AG09309 (cell line): ENCODE data around the gene PBX4.

Experiments
- DNase-seq: peaks from one replicate; pipeline ENCODE4 v3.0.0-alpha.2; 2010; ENCODE audit warnings: low read depth
- H3K4me3 ChIP-seq: 2 replicates; pipeline ENCODE4 v1.5.1; 2011; ENCODE audit warnings: mild to moderate bottlenecking, low read depth, low read length, moderate library complexity; ENCODE audit not compliant: control insufficient read depth
- TF ChIP-seq, protein P1 (sequence below): IDR thresholded peaks from 2 replicates; pipeline ENCODE4 v1.5.1; 2011; ENCODE audit warnings: mild to moderate bottlenecking, low read depth, low read length, inconsistent platforms; ENCODE audit not compliant: insufficient read depth, control insufficient read depth; ENCODE audit errors: missing control alignments

Gene PBX4

GRCh38 chr19:19534556-19535265 lies 83.8 kb downstream of the PBX4 start:
- DNase-seq, result no peak
- TF ChIP-seq, protein P1, sequence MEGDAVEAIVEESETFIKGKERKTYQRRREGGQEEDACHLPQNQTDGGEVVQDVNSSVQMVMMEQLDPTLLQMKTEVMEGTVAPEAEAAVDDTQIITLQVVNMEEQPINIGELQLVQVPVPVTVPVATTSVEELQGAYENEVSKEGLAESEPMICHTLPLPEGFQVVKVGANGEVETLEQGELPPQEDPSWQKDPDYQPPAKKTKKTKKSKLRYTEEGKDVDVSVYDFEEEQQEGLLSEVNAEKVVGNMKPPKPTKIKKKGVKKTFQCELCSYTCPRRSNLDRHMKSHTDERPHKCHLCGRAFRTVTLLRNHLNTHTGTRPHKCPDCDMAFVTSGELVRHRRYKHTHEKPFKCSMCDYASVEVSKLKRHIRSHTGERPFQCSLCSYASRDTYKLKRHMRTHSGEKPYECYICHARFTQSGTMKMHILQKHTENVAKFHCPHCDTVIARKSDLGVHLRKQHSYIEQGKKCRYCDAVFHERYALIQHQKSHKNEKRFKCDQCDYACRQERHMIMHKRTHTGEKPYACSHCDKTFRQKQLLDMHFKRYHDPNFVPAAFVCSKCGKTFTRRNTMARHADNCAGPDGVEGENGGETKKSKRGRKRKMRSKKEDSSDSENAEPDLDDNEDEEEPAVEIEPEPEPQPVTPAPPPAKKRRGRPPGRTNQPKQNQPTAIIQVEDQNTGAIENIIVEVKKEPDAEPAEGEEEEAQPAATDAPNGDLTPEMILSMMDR, result no peak
- no peak overlapping the region for H3K4me3 ChIP-seq

DNA sequence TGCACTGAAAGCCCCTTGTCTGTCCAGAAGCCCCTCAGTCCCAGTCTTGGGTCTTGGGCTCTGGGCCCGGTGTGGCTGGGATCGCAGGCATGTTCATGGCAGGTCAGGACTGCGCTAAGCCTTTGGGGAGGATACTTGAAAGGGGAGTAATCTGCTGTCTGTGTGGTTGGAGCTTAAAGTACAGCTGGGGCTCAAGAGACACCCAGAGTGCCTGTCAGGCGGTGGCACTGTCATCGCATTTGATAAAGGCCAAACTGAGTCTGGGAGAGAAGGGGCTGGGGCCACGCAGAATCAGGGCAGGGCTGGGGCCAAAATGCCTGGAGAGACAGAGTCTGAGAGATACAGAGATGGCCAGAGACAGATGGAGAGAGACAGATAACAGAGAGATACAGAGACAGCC lies 84.6 kb downstream of the PBX4 start:
- DNase-seq, result no peak
- H3K4me3 ChIP-seq, result no peak overlapping the region
- TF ChIP-seq, protein P1, result no peak

GRCh38 chr19:19532806-19533701 lies 85.4 kb downstream of the PBX4 start:
- TF ChIP-seq, protein P1, result no peak
- DNase-seq, result no peak
- H3K4me3 ChIP-seq, result no peak overlapping the region

GRCh38 chr19:19531951-19532805 lies 86.3 kb downstream of the PBX4 start:
- no peak overlapping the region for H3K4me3 ChIP-seq
- TF ChIP-seq, protein P1, result peak; percentile 99
- DNase-seq, result no peak

DNA sequence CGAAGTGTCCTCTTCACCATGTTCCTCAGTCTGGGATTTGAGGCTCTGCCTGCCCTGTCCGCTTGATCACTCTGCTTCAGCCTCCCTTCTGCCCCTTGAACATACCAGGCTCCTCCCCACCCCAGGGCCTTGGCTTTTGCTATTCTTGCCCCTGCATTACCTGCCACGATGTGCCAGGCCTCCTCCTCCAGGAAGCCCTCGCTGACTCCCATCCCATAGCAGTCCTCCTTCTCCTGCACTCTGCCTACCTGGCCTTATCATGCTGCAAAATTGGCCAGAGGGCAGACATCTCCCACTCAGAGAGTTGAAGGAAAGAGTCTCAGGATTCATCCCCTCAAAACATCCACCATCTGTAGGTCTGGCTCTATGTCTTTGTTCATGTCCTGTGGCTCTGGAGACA lies 87.6 kb downstream of the PBX4 start:
- TF ChIP-seq, protein P1, result no peak
- no peak for DNase-seq
- H3K4me3 ChIP-seq, result no peak overlapping the region

- no peak overlapping the region for H3K4me3 ChIP-seq
- DNase-seq, result no peak
- TF ChIP-seq, protein P1, result no peak
Measured at GRCh38 chr19:19530423-19530804, 88.1 kb downstream of the PBX4 start.
